Measurements from ENCODE around the gene ICAM1.
"Not testable (repeated sequence)": the region's sequence is repeated elsewhere in the genome, so short reads cannot be mapped to it uniquely, and the experiment has no call there.

The ICAM1 gene

DNA sequence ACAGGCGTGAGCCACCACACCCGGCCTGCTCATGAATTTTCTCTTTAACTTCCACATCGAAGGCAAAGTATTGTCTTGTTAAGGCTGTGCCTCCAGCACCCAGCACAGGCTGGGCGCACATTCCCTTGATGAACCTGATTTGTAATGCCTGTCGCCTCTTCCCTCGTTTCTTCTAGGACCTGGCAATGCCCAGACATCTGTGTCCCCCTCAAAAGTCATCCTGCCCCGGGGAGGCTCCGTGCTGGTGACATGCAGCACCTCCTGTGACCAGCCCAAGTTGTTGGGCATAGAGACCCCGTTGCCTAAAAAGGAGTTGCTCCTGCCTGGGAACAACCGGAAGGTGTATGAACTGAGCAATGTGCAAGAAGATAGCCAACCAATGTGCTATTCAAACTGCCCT is 3.7 kb downstream of the ICAM1 start:
- DNase-seq = no peak

DNA sequence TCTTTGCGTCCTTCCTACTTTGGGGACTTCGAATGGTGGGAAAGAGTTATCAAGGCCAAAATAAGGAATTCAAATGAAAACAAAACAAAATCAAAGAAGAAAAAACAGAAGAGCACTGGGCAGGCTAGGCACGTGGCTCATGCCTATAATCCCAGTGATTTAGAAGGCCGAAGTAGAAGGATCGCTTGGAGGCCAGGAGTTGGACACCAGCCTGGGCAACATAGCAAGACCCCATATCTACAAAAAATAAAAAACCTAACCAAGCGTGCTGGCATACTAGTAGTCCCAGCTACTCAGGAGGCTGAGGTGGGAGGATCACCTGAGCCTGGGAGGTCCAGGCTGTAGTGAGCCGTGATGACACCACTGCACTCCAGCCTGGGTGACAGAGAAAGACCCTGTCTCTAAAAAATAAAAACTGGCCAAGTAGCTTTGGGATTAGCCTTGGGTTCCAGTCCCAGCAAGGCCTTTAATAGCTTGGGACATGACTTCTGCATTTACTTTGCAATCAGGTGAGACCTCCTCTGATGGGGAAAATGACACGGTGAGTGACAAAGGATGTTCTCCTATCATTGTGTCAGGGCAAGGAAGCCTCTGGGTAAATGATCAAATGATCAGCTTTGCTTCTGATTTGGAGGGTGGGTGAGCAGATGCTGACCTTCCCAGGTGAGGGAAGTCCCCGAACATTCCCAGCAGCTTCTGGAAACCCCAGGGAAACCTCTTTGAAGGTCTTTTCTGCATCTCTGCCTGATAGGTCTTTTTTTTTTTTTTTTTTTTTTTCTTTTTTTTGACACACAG is 7.1 kb downstream of the ICAM1 start:
- DNase-seq = no peak

DNA sequence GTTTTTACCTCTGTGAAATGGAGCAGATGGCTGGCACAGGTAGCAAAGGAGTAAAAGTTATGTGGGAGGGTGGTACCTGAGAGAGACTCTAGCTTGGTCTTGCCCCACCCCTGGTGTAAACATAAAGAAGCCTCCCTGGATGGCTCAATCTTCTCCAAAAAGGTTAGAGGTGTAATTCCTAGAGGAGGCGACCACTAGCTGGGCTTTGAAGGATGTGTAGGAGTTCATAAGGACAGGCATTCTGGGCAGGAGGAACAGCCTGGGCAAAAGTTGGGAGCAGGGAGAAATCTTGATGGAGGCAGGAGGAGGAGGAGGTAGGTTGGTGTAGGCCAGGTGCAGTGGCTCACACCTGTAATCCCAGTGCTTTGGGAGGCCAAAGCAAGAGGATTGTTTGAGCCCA is 8.0 kb downstream of the ICAM1 start:
- no peak for DNase-seq

DNA sequence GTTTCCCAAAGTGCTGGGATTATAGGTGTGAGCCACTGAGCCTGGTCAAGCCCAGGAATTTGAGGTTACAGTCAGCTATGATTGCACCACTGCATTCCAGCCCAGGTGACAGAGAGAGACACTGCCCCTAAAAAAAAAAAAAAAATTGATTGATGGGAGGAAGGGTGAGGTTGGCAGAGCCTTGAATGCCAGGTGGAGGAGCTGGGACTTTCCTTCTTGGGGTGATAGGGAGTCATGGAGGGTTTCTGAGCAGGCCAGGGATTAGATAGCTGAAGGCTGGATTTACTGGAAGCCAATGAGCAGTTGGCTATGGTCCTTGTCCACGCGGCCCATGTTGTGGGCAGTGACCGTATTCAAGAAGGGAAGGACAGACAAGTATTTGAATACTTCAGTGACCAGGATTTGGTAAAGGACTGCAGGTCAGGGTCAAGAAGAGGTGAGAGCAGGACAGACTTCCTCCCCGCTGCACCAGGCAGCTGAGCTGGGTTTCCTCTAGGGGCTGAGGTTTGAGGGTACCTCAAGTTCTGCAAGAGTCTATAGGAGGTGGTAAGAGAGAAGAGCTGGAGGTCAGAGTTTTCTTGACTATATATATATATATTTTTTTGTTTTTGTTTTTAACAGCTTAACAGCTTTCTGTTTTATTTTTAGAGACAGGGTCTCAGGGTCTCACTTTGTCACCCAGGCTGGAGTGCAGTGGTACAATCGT is 9.0 kb downstream of the ICAM1 start:
- DNase-seq = no peak

DNA sequence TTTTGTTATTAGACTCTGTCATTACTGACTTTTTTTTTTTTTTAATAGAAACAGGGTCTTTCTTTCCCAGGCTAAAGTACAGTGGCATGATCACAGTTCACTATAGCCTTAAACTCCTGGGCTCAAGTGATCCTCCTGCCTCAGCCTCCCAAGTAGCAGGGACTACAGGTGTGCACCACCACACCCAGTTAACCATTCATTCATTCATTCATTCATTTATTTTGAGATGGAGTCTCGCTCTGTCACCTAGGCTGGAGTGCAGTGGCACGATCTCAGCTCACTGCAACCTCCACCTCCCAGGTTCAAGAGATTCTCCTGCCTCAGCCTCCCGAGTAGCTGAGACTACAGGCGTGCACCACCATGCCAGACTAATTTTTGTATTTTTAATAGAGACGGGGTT is 11.1 kb downstream of the ICAM1 start:
- not testable (repeated sequence) for DNase-seq

DNA sequence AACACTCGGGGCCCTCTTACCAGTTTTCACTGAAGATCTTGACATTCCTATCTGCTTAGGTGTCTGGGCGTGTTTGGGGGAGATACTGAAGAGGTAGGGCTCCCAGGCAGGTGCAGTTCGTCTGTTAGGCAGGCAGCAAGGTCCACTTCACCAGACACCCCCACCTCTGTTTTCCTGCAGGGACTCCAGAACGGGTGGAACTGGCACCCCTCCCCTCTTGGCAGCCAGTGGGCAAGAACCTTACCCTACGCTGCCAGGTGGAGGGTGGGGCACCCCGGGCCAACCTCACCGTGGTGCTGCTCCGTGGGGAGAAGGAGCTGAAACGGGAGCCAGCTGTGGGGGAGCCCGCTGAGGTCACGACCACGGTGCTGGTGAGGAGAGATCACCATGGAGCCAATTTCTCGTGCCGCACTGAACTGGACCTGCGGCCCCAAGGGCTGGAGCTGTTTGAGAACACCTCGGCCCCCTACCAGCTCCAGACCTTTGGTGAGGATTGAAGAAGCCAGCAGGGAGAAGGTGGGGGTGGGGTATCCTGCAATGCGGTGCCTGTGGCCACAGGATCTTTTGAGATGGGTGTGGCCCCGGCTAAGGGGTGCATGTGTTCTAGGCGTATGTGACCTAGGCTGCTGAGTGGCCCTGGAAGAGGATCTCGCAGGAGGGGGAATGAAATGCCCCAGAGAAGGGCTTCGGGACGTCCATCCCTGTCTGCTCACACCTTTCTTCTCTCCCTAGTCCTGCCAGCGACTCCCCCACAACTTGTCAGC is 12.6 kb downstream of the ICAM1 start:
- no peak for DNase-seq

DNA sequence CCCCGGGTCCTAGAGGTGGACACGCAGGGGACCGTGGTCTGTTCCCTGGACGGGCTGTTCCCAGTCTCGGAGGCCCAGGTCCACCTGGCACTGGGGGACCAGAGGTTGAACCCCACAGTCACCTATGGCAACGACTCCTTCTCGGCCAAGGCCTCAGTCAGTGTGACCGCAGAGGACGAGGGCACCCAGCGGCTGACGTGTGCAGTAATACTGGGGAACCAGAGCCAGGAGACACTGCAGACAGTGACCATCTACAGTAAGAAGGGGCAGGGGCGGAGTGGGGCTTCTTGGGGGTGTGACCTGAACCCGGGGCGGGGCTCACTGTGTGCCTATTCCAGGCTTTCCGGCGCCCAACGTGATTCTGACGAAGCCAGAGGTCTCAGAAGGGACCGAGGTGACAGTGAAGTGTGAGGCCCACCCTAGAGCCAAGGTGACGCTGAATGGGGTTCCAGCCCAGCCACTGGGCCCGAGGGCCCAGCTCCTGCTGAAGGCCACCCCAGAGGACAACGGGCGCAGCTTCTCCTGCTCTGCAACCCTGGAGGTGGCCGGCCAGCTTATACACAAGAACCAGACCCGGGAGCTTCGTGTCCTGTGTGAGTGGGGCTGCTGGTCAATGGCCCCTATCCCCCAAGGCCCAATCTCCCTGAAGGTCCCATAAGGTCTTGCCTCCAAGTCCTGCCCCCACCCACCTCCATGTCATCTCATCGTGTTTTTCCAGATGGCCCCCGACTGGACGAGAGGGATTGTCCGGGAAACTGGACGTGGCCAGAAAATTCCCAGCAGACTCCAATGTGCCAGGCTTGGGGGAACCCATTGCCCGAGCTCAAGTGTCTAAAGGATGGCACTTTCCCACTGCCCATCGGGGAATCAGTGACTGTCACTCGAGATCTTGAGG is 13.4 kb downstream of the ICAM1 start:
- no peak for DNase-seq

DNA sequence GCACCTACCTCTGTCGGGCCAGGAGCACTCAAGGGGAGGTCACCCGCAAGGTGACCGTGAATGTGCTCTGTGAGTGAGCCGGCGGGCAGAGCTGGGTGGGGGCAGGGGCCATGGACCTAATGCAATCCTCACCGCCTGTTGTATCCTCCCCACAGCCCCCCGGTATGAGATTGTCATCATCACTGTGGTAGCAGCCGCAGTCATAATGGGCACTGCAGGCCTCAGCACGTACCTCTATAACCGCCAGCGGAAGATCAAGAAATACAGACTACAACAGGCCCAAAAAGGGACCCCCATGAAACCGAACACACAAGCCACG is 14.0 kb downstream of the ICAM1 start:
- no peak for DNase-seq

DNA sequence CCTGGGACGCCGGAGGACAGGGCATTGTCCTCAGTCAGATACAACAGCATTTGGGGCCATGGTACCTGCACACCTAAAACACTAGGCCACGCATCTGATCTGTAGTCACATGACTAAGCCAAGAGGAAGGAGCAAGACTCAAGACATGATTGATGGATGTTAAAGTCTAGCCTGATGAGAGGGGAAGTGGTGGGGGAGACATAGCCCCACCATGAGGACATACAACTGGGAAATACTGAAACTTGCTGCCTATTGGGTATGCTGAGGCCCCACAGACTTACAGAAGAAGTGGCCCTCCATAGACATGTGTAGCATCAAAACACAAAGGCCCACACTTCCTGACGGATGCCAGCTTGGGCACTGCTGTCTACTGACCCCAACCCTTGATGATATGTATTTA is 14.5 kb downstream of the ICAM1 start:
- no peak for DNase-seq

DNA sequence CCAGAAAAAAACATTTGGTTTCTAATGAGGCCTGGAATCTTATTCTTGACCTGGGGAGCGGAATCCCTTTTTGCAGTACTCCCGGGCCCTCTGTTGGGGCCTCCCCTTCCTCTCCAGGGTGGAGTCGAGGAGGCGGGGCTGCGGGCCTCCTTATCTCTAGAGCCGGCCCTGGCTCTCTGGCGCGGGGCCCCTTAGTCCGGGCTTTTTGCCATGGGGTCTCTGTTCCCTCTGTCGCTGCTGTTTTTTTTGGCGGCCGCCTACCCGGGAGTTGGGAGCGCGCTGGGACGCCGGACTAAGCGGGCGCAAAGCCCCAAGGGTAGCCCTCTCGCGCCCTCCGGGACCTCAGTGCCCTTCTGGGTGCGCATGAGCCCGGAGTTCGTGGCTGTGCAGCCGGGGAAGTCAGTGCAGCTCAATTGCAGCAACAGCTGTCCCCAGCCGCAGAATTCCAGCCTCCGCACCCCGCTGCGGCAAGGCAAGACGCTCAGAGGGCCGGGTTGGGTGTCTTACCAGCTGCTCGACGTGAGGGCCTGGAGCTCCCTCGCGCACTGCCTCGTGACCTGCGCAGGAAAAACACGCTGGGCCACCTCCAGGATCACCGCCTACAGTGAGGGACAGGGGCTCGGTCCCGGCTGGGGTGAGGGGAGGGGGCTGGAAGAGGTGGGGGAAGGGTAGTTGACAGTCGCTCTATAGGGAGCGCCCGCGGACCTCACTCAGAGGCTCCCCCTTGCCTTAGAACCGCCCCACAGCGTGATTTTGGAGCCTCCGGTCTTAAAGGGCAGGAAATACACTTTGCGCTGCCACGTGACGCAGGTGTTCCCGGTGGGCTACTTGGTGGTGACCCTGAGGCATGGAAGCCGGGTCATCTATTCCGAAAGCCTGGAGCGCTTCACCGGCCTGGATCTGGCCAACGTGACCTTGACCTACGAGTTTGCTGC is 16.1 kb downstream of the ICAM1 start, which contains the start of gene ICAM4:
Gene ICAM4, plus strand, starts transcription at position 153 of the 935 bp plus-strand sequence. Its CDS starts 58 bp downstream, at position 211.
- no peak for DNase-seq

DNA sequence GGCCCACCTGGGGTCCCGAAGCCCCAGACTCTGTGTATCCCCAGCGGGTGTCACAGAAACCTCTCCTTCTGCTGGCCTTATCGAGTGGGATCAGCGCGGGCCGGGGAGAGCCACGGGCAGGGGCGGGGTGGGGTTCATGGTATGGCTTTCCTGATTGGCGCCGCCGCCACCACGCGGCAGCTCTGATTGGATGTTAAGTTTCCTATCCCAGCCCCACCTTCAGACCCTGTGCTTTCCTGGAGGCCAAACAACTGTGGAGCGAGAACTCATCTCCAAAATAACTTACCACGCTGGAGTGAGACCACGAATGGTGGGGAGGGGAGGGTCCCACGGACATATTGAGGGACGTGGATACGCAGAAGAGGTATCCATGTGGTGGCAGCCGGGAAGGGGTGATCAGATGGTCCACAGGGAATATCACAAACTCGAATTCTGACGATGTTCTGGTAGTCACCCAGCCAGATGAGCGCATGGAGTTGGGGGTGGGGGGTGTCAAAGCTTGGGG is 17.8 kb downstream of the ICAM1 start:
- DNase-seq = peak in 11 of 56 donors; percentile 6 to 59 (median 28)

DNA sequence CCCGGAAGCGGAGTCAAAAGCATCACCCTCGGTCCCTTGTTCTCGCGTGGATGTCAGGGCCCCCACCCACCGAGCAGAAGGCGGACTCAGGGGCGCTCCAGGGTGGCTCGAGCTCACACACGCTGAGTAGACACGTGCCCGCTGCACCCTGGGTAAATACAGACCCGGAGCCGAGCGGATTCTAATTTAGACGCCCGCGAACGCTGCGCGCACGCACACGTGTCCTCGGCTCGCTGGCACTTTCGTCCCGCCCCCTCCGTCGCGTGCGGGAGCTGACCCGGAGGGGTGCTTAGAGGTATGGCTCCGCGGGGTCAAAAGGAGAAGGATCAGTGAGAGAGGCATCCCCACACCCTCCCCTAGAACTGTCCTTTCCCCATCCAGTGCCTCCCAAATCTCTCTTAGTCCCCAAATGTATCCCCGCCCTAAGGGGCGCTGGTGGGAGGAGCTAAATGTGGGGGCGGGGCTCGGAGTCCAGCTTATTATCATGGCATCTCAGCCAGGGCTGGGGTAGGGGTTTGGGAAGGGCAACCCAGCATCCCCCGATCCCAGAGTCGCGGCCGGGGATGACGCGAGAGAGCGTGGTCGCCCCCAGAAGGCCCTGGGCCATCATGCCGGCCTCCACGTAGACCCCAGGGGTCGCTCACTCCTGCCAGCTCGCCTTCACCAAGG is 18.4 kb downstream of the ICAM1 start:
- DNase-seq = peak in 28 of 56 donors; percentile 14 to 81 (median 37)

DNA sequence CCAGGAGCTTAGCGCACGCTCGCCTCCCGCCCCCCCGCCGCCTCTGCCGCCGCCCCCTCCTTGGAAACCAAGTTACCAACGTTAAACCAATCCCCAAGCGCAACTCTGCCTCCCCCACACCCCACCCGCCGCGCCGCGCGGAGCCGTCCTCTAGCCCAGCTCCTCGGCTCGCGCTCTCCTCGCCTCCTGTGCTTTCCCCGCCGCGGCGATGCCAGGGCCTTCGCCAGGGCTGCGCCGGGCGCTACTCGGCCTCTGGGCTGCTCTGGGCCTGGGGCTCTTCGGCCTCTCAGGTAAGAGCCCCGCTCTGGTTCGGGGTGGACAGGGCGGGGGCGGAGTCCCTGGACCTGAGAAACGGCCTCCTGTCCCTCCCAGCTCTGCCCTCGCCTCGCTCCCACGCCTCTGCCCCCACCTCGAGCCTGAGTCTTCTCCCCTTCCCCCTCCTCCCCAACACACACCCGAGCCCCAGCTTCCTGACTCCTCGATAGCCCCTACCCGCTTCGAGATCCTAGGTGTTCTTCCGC is 19.0 kb downstream of the ICAM1 start, which contains the start of gene ICAM5:
Gene ICAM5, plus strand, starts transcription at position 117 of the 521 bp plus-strand sequence. Its CDS starts 92 bp downstream, at position 209.
- DNase-seq = peak in 26 of 56 donors; percentile 5 to 71 (median 38)

DNA sequence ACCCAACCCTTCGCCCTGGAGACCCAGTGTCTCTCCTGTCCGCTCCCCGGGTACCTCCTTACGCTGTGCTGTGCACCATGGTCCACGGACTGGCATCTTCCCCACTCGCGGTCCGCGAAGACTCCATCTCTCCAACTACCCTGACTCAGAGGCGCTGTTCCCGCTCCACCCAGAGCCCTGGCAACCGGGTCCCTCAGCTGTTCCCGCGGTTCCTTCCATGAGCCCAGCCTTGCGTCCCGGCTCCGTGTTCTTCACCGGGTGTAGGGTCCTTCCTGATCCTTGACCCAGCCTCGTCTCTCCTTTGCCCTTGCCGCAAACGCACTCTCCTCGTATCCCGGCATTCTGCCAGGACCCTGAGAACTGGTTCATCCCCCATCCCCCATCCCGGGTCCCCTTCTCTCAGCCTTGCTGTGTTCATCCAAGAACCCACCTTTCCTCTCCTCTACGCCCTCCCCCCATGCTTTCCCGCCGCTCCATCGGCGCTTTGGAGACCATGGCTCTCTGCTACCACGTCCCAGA is 19.5 kb downstream of the ICAM1 start:
- DNase-seq = peak in 2 of 56 donors; percentile 4 to 28

DNA sequence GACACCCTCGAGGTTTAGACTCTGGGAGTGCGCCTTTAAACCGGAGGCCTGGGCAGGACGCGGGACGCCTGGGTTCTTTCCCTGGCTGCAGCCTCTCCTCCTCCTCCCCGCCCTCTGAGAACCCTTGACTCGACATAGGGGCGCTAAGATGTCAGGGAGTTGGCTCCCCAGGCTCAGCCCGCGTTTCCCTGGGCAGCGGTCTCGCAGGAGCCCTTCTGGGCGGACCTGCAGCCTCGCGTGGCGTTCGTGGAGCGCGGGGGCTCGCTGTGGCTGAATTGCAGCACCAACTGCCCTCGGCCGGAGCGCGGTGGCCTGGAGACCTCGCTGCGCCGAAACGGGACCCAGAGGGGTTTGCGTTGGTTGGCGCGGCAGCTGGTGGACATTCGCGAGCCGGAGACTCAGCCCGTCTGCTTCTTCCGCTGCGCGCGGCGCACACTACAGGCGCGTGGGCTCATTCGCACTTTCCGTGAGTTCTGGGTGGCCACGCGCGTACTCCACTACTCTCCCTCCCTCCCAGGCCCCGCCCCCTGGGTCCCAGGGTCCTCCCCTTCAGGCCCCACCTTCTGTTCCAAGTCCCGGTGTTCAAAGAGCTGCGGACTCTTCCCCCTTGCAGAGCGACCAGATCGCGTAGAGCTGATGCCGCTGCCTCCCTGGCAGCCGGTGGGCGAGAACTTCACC is 20.1 kb downstream of the ICAM1 start:
- peak in 21 of 56 donors; percentile 4 to 46 (median 24) for DNase-seq

DNA sequence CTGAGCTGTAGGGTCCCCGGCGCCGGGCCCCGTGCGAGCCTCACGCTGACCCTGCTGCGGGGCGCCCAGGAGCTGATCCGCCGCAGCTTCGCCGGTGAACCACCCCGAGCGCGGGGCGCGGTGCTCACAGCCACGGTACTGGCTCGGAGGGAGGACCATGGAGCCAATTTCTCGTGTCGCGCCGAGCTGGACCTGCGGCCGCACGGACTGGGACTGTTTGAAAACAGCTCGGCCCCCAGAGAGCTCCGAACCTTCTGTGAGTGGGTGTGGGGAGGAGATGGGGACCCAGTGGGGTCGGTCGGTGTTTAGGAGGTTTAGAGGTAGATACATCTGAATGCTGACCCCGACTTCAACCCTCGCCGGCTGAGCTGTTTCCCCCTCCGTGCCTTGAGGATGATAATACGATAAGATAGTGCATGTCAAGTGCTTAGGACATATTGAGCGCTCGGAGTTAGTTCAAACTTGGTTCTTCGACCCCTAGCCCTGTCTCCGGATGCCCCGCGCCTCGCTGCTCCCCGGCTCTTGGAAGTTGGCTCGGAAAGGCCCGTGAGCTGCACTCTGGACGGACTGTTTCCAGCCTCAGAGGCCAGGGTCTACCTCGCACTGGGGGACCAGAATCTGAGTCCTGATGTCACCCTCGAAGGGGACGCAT is 20.8 kb downstream of the ICAM1 start:
- no peak for DNase-seq

DNA sequence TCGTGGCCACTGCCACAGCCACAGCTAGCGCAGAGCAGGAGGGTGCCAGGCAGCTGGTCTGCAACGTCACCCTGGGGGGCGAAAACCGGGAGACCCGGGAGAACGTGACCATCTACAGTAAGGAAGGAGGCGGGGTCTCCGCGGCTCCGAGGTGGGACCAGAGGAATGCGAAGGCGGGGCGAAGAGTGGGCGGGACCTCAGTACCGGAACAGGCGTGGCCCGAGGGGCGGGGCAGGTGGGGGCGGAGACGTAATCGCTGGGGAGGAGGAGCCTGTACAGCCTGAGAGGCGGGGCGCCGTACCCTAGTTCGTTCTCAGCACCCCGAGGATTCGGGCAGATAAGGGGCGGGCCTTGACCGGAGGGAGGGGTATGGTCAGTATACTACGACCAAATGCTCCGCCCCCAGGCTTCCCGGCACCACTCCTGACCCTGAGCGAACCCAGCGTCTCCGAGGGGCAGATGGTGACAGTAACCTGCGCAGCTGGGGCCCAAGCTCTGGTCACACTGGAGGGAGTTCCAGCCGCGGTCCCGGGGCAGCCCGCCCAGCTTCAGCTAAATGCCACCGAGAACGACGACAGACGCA is 21.4 kb downstream of the ICAM1 start:
- DNase-seq = peak in 34 of 56 donors; percentile 9 to 68 (median 31)
